ENCODE measurements around the gene CDC42EP4. TPM values are rescaled to one million over a fixed set of nuclear protein-coding genes. Genes with fewer than 3 reads are reported as not detected.

CDC42EP4 gene
- total and polyA plus RNA-seq, 2 donors (not counting 1 experiment from before 2014, with no cell fraction given), result 20.9 to 34.2 TPM

DNA sequence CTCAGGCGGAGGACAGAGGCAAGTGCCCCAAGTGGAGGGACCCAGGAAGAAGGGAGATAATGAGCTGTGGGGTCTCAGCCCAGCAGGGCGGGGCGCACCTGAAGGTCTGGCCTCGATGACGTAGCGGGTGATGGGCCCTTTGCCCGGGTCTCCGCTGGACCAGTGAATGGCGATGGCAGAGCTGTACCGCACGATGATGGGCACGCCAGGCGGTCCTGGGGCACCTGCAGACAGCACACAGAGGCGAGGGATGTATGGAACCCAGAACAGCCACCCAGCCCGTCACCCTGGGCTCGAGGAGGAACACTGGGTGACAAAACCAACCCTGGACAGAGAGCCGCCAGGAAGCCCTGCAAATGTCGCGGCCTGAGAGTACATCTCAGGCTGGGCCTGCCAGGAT, 46.2 kb upstream of the CDC42EP4 start:
- H3K4me3 ChIP-seq (replicated peaks in 1 of 4; ENCODE audit: control extremely low read depth in 1 of 4, insufficient read depth in 1 of 4, low read depth in 3 of 4, low read length in 4 of 4), result no peak overlapping the region
- H3K4me2 ChIP-seq (ENCODE audit: extremely low read depth, insufficient read depth, low read length), result no peak overlapping the region
- H3K27me3 ChIP-seq (ENCODE audit: control insufficient read depth, insufficient read depth, low read length), result no peaks in the 10 kb centered on the region
- no peaks in the 10 kb centered on the region for H3K79me2 ChIP-seq (ENCODE audit: control insufficient read depth, insufficient read depth, low read length)
- H3K4me1 ChIP-seq (ENCODE audit: control insufficient read depth, extremely low read depth, insufficient read depth, low read length), result no peaks in the 10 kb centered on the region
- no peak overlapping the region for H2AFZ ChIP-seq (ENCODE audit: low read length)
- H3K9me3 ChIP-seq (ENCODE audit: control insufficient read depth, insufficient read depth, low read depth, low read length), result no peaks in the 10 kb centered on the region
- H3K27ac ChIP-seq (ENCODE audit: insufficient read depth, low read length), result no peak overlapping the region
- no peaks in the 10 kb centered on the region for H3K36me3 ChIP-seq (ENCODE audit: control insufficient read depth, insufficient read depth, low read length)
- H3K9ac ChIP-seq (ENCODE audit: insufficient read depth, low read length), result no peak overlapping the region
- no peaks in the 10 kb centered on the region for H4K20me1 ChIP-seq (ENCODE audit: control insufficient read depth, extremely low read depth, insufficient read depth, low read length)
- TF ChIP-seq, protein P1, sequence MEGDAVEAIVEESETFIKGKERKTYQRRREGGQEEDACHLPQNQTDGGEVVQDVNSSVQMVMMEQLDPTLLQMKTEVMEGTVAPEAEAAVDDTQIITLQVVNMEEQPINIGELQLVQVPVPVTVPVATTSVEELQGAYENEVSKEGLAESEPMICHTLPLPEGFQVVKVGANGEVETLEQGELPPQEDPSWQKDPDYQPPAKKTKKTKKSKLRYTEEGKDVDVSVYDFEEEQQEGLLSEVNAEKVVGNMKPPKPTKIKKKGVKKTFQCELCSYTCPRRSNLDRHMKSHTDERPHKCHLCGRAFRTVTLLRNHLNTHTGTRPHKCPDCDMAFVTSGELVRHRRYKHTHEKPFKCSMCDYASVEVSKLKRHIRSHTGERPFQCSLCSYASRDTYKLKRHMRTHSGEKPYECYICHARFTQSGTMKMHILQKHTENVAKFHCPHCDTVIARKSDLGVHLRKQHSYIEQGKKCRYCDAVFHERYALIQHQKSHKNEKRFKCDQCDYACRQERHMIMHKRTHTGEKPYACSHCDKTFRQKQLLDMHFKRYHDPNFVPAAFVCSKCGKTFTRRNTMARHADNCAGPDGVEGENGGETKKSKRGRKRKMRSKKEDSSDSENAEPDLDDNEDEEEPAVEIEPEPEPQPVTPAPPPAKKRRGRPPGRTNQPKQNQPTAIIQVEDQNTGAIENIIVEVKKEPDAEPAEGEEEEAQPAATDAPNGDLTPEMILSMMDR (conservative IDR thresholded peaks at IDR 0.05 in 1 of 2, IDR thresholded peaks at IDR 0.05 in 1 of 2; ENCODE audit: low read depth in 1 of 2, low read length in 2 of 2), result no peak
- TF ChIP-seq EZH2 (IDR thresholded peaks at IDR 0.05; ENCODE audit: low read length, missing control alignments), result no peak
- no peak for DNase-seq (ENCODE audit: low read depth in 2 of 2)

DNA sequence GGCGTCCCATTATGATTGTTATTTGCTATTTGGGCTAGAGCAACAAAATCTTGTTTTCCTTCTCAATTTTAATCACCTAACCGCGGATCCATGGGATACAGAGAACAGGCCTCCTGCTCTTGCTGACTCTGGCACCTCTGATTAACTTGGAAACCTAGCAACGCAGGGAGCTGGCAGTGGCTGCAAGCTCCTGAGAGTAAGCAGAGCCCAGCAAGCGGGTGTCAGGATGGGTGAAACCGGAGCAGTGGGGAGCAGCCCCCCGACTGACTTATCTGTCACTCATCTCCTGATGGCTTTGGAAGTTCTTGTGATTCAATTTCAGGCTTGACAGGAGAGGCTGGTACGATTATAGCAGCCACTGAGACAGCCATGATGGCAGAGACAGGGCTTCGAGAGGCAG, 45.5 kb upstream of the CDC42EP4 start:
- H2AFZ ChIP-seq (ENCODE audit: low read length), result no peak overlapping the region
- H3K9ac ChIP-seq (ENCODE audit: insufficient read depth, low read length), result no peak overlapping the region
- no peak for DNase-seq (ENCODE audit: low read depth in 2 of 2)
- H3K4me3 ChIP-seq (replicated peaks in 1 of 4; ENCODE audit: control extremely low read depth in 1 of 4, insufficient read depth in 1 of 4, low read depth in 3 of 4, low read length in 4 of 4), result no peak overlapping the region
- H3K4me1 ChIP-seq (ENCODE audit: control insufficient read depth, extremely low read depth, insufficient read depth, low read length), result no peaks in the 10 kb centered on the region
- TF ChIP-seq, protein P1 (conservative IDR thresholded peaks at IDR 0.05 in 1 of 2, IDR thresholded peaks at IDR 0.05 in 1 of 2; ENCODE audit: low read depth in 1 of 2, low read length in 2 of 2), result no peak
- TF ChIP-seq EZH2 (IDR thresholded peaks at IDR 0.05; ENCODE audit: low read length, missing control alignments), result no peak
- H3K27ac ChIP-seq (ENCODE audit: insufficient read depth, low read length), result no peak overlapping the region
- no peaks in the 10 kb centered on the region for H4K20me1 ChIP-seq (ENCODE audit: control insufficient read depth, extremely low read depth, insufficient read depth, low read length)
- no peaks in the 10 kb centered on the region for H3K36me3 ChIP-seq (ENCODE audit: control insufficient read depth, insufficient read depth, low read length)
- H3K79me2 ChIP-seq (ENCODE audit: control insufficient read depth, insufficient read depth, low read length), result no peaks in the 10 kb centered on the region
- H3K27me3 ChIP-seq (ENCODE audit: control insufficient read depth, insufficient read depth, low read length), result no peaks in the 10 kb centered on the region
- no peaks in the 10 kb centered on the region for H3K9me3 ChIP-seq (ENCODE audit: control insufficient read depth, insufficient read depth, low read depth, low read length)
- no peak overlapping the region for H3K4me2 ChIP-seq (ENCODE audit: extremely low read depth, insufficient read depth, low read length)

DNA sequence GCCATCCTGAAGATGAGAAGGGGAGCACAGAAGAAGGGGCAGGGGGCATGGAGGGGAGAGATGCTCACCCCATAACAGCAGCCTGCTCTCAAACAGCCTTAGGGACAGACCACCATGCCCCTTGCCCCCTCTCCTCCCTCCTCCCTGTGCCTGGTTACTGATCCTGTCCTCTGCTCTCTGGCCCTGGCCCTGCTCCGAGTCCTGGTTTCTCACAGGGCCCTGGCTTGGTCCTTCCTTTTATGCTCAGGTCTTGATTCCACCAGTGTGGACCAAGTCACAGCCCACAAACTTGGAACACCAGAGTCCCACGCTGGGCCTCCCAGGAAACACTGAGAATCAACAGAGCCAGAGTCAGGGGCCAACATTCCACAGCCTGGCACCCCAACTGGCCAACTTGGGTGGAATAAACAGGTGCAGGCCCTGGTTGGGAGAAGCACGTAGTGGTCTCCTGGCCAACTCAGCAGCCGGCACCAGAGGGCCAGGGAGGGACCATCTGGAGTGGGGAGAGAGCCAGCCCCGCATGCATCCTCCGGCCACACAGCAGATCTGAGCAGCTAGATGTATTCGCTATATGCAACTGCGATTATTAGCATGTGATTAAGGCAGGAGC, 44.9 kb upstream of the CDC42EP4 start:
- Histone ChIP-seq H3K9ac (ENCODE audit: insufficient read depth, low read length) (no peak overlapping the region), H3K4me3 (replicated peaks in 1 of 4; ENCODE audit: control extremely low read depth in 1 of 4, insufficient read depth in 1 of 4, low read depth in 3 of 4, low read length in 4 of 4) (no peak overlapping the region), H2AFZ (ENCODE audit: low read length) (no peak overlapping the region), H3K4me2 (ENCODE audit: extremely low read depth, insufficient read depth, low read length) (no peak overlapping the region), H4K20me1 (ENCODE audit: control insufficient read depth, extremely low read depth, insufficient read depth, low read length) (no peaks in the 10 kb centered on the region), H3K27me3 (ENCODE audit: control insufficient read depth, insufficient read depth, low read length) (no peaks in the 10 kb centered on the region), H3K36me3 (ENCODE audit: control insufficient read depth, insufficient read depth, low read length) (no peaks in the 10 kb centered on the region), H3K9me3 (ENCODE audit: control insufficient read depth, insufficient read depth, low read depth, low read length) (no peaks in the 10 kb centered on the region), H3K79me2 (ENCODE audit: control insufficient read depth, insufficient read depth, low read length) (no peaks in the 10 kb centered on the region), H3K4me1 (ENCODE audit: control insufficient read depth, extremely low read depth, insufficient read depth, low read length) (no peaks in the 10 kb centered on the region), H3K27ac (ENCODE audit: insufficient read depth, low read length) (no peak overlapping the region)
- DNase-seq (ENCODE audit: low read depth in 2 of 2), result no peak
- TF ChIP-seq, protein P1 (conservative IDR thresholded peaks at IDR 0.05 in 1 of 2, IDR thresholded peaks at IDR 0.05 in 1 of 2; ENCODE audit: low read depth in 1 of 2, low read length in 2 of 2), result no peak
- TF ChIP-seq EZH2 (IDR thresholded peaks at IDR 0.05; ENCODE audit: low read length, missing control alignments), result no peak

Measured in fibroblast of lung (primary cell).